ENCODE data around the gene ZNF821. TPM values are rescaled to one million over a fixed set of nuclear protein-coding genes. Genes with fewer than 3 reads are reported as not detected.
A peak's percentile ranks its signal among the peaks of the same experiment; 100 is the strongest.

ZNF821 gene
- total RNA-seq, 6 experiments from 2014 or later = 1.3 to 3.8 (median 1.7) TPM

DNA sequence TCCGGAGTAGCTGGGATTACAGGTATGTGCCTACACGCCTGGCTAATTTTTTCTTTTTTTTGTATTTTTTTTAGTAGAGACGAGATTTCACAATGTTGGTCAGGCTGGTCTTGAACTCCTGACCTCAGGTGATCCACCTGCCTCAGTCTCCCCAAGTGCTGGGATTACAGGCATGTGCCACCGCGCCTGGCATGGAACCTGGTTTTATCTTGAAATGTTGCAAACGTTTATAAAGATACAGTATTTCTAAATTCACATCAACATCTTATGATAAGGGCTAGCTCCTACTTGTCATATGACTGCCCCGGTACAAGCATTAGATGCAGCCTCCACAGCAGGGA, 9.9 kb upstream of the ZNF821 start:
- H3K4me3 ChIP-seq = peak overlapping the region; percentile 86 to 94 (median 88)
- H3K27me3 ChIP-seq = no peaks in the 10 kb centered on the region
- intact Hi-C loops (cut with DNase I) = no loop called here
- H3K36me3 ChIP-seq = no peaks in the 10 kb centered on the region
- no peaks in the 10 kb centered on the region for H3K9me3 ChIP-seq
- 28% methylated on average over 7 of the region's 7 CpGs for WGBS (ENCODE audit: insufficient coverage, low coverage, low lambda C conversion rate, missing lambda C conversion rate)
- ATAC-seq = no peak
- H3K27ac ChIP-seq = peak overlapping the region; percentile 94 to 99 (median 94)
- DNase-seq = no peak
- peaks cover 0 to 12% (median 5%) of the 10 kb centered on the region in 4 donors for H3K4me1 ChIP-seq
- TF ChIP-seq POLR2A (IDR thresholded peaks at IDR 0.05) (no peak), CTCF (IDR thresholded peaks at IDR 0.05) (no peak)

DNA sequence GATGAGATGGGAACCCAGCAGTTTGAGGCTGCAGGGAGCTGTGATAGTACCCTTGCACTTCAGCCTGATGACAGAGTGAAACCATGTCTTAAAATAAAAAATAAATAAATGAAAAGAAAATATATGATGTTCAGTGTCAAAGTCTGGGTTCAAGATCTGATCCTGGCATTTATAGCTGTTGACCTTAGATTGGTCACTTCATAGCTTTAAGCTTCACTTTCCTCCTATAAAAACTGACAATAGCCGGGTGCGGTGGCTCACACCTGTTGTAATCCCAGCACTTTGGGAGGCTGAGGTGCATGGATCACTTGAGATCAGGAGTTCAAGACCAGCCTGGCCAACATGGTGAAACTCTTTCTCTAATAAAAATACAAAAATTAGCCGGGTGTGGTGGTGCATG, 5.2 kb upstream of the ZNF821 start:
- 85% methylated on average over 3 of the region's 3 CpGs for WGBS (ENCODE audit: insufficient coverage, low coverage, low lambda C conversion rate, missing lambda C conversion rate)
- no peak for TF ChIP-seq POLR2A (IDR thresholded peaks at IDR 0.05)
- TF ChIP-seq CTCF (IDR thresholded peaks at IDR 0.05) = no peak
- H3K27me3 ChIP-seq = no peaks in the 10 kb centered on the region
- peaks cover 0 to 4% (median 0%) of the 10 kb centered on the region in 4 donors for H3K4me1 ChIP-seq
- no peak overlapping the region for H3K4me3 ChIP-seq
- ATAC-seq = no peak
- no peaks in the 10 kb centered on the region for H3K9me3 ChIP-seq
- intact Hi-C loops (cut with DNase I) = no loop called here
- H3K27ac ChIP-seq = no peak overlapping the region
- no peaks in the 10 kb centered on the region for H3K36me3 ChIP-seq
- DNase-seq = no peak

DNA sequence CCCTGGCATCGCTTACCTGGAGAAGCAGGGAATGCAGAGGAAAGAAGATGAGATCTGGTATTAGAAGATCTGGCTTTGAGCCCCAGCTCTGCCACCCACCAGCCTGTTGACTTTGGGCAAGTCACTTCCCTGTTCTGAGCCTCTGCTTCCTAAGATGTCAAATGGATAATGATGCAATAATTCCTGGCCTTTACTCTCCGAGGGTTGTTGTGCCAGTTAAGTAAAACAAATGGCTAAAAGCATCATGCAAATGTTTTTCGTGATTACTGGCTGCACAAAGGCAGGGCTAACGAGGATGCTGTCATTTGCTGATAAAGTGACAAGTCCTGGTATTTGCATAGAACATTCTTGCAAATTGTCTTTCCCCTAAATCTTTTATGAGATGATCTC, 1.3 kb upstream of the ZNF821 start:
- 27% methylated on average over 4 of the region's 4 CpGs for WGBS (ENCODE audit: insufficient coverage, low coverage, low lambda C conversion rate, missing lambda C conversion rate)
- TF ChIP-seq POLR2A (IDR thresholded peaks at IDR 0.05) = no peak
- TF ChIP-seq CTCF (IDR thresholded peaks at IDR 0.05) = no peak
- Histone ChIP-seq H3K4me3 (no peak overlapping the region), H3K27me3 (no peaks in the 10 kb centered on the region), H3K36me3 (peaks cover 0 to 3% (median 0%) of the 10 kb centered on the region in 4 donors), H3K9me3 (no peaks in the 10 kb centered on the region), H3K27ac (no peak overlapping the region), H3K4me1 (peaks cover 0 to 9% (median 0%) of the 10 kb centered on the region in 4 donors)
- intact Hi-C loops (cut with DNase I) = no loop called here
- peak in 1 of 4 donors; percentile 23 for ATAC-seq
- no peak for DNase-seq

DNA sequence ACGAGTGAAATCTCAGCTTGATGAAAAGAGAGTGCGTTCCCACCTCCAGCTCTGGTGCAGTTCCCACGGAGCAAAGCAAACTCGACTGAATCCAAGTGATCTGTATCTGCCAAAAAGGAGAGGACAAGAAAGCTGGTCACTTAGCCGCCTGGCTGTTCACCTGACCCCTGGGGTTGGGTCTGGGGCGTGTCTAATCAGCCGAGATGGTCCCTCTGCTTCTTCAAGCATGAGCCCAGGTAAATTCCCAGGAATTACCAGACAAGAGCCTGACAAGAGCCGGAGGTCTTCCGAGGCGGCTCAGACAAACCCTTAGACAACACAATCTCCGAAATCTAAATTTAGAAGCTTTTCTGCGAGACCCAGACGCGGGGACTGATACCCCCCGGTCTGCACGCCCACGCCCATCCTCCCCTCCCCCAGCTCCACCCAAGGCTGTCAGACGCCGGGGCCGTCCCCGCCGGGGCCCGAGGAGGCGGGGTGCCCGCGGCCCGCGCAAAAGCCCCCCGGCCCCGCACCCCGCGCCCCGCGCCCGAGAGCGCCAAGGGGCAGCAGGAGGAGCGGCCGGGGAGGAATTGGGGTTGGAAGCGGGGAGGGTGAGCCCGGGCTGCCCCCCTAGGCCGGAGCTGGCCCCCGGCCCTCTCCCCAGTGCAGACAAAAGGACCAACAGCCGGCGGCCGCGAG, 674 bp downstream of the ZNF821 start:
- Histone ChIP-seq H3K9me3 (no peaks in the 10 kb centered on the region), H3K27ac (peak overlapping the region; percentile 57 to 76 (median 69)), H3K4me1 (peaks cover 0 to 9% (median 0%) of the 10 kb centered on the region in 4 donors), H3K27me3 (no peaks in the 10 kb centered on the region), H3K4me3 (peak overlapping the region; percentile 81 to 95 (median 92)), H3K36me3 (peaks cover 0 to 3% (median 0%) of the 10 kb centered on the region in 4 donors)
- intact Hi-C loops (cut with DNase I) = no loop called here
- WGBS (ENCODE audit: insufficient coverage, low coverage, low lambda C conversion rate, missing lambda C conversion rate) = under 1% methylated on average over 30 of the region's 46 CpGs
- ATAC-seq (peak; percentile 27 to 46 (median 32)), DNase-seq (peak in 2 of 3 donors; percentile 54 to 62)
- TF ChIP-seq CTCF (IDR thresholded peaks at IDR 0.05) (peak in 2 of 4 donors; percentile 38 to 39), POLR2A (IDR thresholded peaks at IDR 0.05) (no peak)

All from right lobe of liver (tissue), 6 donors.